ENCODE measurements around the gene ZNF680.
"Not testable (repeated sequence)": the region's sequence is repeated elsewhere in the genome, so short reads cannot be mapped to it uniquely, and the experiment has no call there.

ZNF680 gene

GRCh38 chr7:64555046-64555445, 7.8 kb downstream of the ZNF680 start:
- no peak for DNase-seq (ENCODE audit: low read depth)

GRCh38 chr7:64554188-64554587, 8.7 kb downstream of the ZNF680 start:
- not testable (repeated sequence) for DNase-seq (ENCODE audit: low read depth)

DNA sequence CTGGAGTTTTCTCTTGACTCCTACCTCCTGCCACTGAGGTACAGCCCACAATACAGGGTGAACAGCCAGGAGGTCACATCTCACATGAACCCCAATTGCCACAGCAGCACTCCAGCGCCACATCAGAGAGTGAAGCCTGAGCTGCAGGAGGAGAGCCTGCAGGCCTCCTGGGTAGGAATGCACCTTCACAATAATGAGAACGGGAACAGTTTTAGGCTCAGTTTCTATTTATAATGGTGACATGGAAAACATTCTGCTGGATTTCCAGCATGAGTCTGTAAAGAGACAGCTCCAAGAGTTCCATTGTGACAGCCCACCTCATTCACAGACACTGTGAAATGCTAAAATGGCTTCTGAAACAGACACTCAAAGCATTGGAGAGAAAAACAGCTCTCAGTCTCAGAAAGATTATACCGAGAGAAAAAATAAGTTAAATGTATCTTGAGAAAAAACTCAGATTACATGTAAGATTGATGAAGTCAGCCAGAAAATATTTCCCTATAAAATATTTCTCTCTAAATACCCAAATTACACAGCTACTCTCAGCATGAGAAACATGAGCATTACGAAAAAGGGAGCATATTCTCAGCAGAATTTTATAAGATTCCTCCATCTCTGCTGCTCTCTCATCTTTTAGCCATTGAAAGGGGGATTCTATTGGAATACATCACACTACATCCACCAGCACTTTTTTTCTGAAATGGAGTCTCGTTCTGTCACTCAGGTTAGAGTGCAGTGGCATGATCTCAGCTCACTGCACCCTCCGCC, 11.3 kb downstream of the ZNF680 start:
- DNase-seq (ENCODE audit: low read depth) = no peak

GRCh38 chr7:64544010-64544409, 18.9 kb downstream of the ZNF680 start:
- DNase-seq (ENCODE audit: low read depth) = no peak

GRCh38 chr7:64541438-64542359, 21.2 kb downstream of the ZNF680 start:
- DNase-seq (ENCODE audit: low read depth) = no peak

DNA sequence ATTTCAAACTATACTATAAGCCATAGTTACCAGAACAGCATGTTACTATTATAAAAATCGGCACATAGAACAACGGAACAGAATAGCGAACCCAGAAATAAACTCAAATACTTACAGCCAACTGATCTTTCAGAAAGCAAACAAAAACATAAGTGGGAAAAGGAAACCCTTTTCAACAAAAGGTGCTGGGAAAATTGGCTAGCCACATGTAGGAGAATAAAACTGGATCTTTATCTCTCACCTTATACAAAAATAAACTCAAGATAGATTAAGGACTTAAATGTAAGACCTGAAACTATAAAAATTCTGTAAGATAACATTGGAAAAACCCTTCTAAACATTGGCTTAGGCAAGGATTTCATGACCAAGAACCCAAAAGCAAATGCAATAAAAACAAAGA, 29.1 kb downstream of the ZNF680 start:
- DNase-seq (ENCODE audit: low read depth) = no peak

GRCh38 chr7:64528770-64529169, 34.1 kb downstream of the ZNF680 start:
- DNase-seq (ENCODE audit: low read depth) = no peak

DNA sequence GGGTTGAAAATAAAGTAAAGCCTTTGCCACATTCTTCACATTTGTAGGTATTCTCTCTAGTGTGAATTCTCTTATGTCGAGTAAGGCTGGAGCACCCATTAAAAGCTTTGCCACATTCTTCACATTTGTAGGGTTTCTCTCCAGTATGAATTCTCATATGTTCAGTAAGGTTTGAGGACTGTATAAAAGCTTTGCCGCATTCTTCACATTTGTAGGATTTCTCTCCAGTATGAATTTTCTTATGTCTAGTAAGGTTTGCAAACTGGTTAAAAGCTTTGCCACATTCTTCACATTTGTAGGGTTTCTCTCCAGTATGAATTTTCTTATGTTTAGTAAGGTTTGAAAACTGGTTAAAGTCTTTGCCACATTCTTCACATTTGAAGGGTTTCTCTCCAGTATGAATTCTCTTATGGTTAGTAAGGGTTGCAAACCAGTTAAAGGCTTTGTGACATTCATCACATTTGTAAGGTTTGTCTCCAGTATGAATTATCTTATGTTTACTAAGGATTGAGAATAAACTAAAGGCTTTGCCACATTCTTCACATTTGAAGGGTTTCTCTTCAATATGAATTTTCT, 41.4 kb downstream of the ZNF680 start:
- DNase-seq (ENCODE audit: low read depth) = no peak

DNA sequence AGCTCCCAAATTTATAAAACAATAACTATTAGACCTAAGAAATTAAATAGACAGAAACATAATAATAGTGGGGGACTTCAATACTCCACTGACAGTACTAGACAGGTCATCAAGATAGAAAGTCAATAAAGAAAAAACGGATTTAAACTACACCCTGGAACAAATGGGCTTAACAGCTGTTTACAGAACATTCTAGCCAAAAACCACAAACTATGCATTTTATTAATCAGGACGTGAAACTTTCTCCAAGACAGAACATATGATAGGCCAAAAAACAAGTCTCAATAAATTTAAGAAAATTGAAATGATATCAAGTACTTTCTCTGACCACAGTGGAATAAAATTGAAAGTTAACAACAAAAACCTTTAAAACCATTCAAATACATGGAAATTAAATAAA, 46.4 kb downstream of the ZNF680 start:
- no peak for DNase-seq (ENCODE audit: low read depth)

DNA sequence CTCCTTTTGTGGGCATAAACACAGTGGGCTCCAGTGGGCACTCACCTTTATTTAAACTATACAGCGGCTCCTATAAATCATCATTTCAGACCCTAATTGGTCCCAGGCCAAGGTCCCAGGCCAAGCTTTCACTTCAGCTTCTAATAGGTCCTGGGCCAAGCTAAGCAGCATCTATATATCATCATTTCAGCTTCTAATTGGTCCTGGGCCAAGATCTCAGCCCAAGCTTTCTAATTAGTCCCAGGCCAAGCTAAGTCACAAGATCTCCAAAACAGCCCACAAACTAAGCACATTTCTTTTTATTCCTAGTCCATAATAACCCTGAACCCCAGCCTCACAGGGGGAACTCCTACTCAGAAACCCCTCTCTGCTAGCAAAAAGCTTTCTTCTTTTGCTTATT, 47.1 kb downstream of the ZNF680 start:
- no peak for DNase-seq (ENCODE audit: low read depth)

DNA sequence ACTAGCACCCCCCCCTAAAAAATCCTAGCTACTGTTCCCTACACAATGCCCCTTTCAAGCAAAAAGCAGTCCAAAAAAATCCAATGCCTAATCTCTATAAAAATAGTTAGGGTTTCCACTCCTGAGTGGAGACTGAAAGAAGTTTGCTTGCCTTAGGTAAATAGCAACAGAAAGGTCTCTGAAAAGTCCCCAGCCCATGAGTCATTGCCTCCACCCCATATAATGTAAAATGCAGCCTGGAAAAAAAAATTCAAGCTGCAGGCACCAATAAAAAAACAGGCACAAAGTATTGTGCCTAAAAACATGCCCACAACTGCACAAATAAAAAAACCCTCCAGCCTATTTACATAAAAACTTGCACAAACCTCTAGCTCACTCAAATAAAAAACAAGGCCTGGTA, 47.5 kb downstream of the ZNF680 start:
- no peak for DNase-seq (ENCODE audit: low read depth)

DNA sequence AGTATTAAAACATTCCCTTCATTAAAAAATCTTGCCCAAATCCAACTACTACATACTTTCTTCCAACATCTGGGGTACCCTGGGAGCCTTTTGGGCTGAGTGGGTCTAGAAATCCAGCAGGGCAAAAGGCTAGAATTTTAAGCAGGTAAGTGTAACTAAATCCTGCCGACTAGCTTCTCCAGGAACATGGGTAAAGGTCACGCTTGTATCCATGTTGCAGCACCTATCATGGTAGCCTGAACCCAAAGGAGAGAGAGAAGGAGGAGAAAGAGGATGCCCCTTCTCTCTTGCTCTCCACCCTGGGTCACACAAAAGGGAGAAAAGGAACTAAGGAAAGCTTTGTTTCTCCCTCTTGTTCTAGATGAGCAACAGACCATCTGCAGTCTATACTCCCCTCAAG, 53.3 kb downstream of the ZNF680 start:
- no peak for DNase-seq (ENCODE audit: low read depth)

GRCh38 chr7:64504581-64505120, 58.2 kb downstream of the ZNF680 start:
- no peak for DNase-seq (ENCODE audit: low read depth)

- DNase-seq (ENCODE audit: low read depth) = no peak
These were observed 64.6 kb downstream of the ZNF680 start for GRCh38 chr7:64498270-64498669.

DNA sequence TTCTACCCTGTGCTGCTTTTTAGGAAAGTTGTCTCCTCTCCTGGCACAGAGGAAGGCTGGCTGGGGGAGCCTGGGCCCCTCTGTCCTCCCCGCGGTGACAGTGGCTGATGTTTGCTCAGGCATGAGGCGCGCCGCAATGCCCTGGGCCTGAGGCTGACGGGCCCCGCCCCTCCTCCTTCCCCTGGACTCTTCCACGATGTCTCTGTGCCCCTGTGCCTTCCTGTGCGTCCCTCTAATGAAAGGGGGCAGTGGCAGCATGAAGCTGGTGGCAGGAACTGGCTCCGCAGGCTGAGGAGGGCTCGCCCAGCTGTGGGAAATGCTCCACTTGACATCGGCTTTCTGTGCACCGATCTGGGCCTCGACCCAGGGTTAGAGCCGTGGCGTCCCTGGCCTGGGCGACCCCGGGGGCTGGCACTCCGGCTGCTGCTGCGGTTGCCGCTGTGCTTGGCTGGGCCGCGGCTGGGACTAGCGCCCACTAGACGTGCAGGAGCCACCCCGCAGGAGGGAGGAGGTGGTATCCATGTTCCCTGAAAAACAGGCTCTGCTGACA, 67.9 kb downstream of the ZNF680 start:
- DNase-seq (ENCODE audit: low read depth) = no peak

- no peak for DNase-seq (ENCODE audit: low read depth)
These were observed 77.2 kb downstream of the ZNF680 start for GRCh38 chr7:64485623-64486022.

Measured in stimulated activated CD8-positive, alpha-beta memory T cell treated with anti-CD3 and anti-CD28 coated beads, Interleukin-12 subunit alpha, Interleukin-12 subunit beta, amount 100 ng/mL, for 1 hour (primary cell).